DND-41 (cell line): ENCODE results near the gene SLC28A3.

Experiments
- CTCF ChIP-seq: IDR thresholded peaks from 2 replicates; pipeline ENCODE4 v1.5.1; 2012; ENCODE audit warnings: borderline replicate concordance, low read length, moderate library complexity, mild to moderate bottlenecking; ENCODE audit not compliant: poor library complexity, severe bottlenecking; ENCODE audit errors: extremely low read depth
- EZH2 ChIP-seq: IDR thresholded peaks from 3 replicates; pipeline ENCODE4 v1.6.1; 2012; ENCODE audit warnings: borderline replicate concordance, low read depth, mild to moderate bottlenecking, moderate library complexity, low read length, inconsistent platforms; ENCODE audit not compliant: severe bottlenecking

- no peak for TF ChIP-seq CTCF
- TF ChIP-seq EZH2 = no peak
Measured at GRCh38 chr9:84285381-84285780, 55.2 kb downstream of the SLC28A3 start.
